Vagina (tissue), 2 donors: ENCODE results near the gene PLA2G4A. TPM values are rescaled to one million over a fixed set of nuclear protein-coding genes. Genes with fewer than 3 reads are reported as not detected.

ENCODE experiments used
- DNase-seq, 2 donors: peaks; one replicate each; pipeline ENCODE4 v3.0.0-alpha.2; 2017; ENCODE audit errors: extremely low spot score in 2 of 2
- H3K27ac ChIP-seq: fragments of 200-600 bp; sonication (generic); one replicate; pipeline ENCODE4 v1.5.1; 2019
- H3K27me3 ChIP-seq: fragments of 200-600 bp; sonication (generic); one replicate; pipeline ENCODE4 v1.5.1; 2019
- H3K36me3 ChIP-seq, 2 donors: fragments of 200-600 bp; sonication (generic); one replicate each; pipeline ENCODE4 v1.5.1; 2017 to 2019
- H3K4me1 ChIP-seq: fragments of 200-600 bp; sonication (generic); one replicate; pipeline ENCODE4 v1.5.1; 2019
- H3K4me3 ChIP-seq, 2 donors: fragments of 200-600 bp; sonication (generic); 1 replicate in 1 of 2; 2 replicates in 1 of 2; pipeline ENCODE4 v1.5.1; 2016 to 2019
- H3K9me3 ChIP-seq: fragments of 200-600 bp; sonication (generic); one replicate; pipeline ENCODE4 v1.5.1; 2019
- CTCF ChIP-seq, 3 experiments: fragments of 450-650 bp in 2 of 3; fragments of 200-600 bp in 1 of 3; sonication (generic) in 1 of 3; IDR thresholded peaks; one replicate each; pipeline ENCODE4 v1.5.1; 2017 to 2019; ENCODE audit warnings: antibody characterized with exemption in 3 of 3, mild to moderate bottlenecking in 2 of 3, moderate library complexity in 2 of 3
- POLR2A ChIP-seq, 2 donors: fragments of 450-650 bp; IDR thresholded peaks; one replicate each; pipeline ENCODE4 v1.6.1; 2017; ENCODE audit warnings: antibody characterized with exemption in 2 of 2, mild to moderate bottlenecking in 2 of 2, moderate library complexity in 2 of 2
- POLR2AphosphoS5 ChIP-seq, 2 donors: sonication (generic); formaldehyde crosslinking; IDR thresholded peaks; one replicate each; pipeline ENCODE4 v1.9.0; 2017; ENCODE audit warnings: antibody characterized with exemption in 2 of 2, mild to moderate bottlenecking in 2 of 2, low read depth in 1 of 2; ENCODE audit not compliant: insufficient read depth in 1 of 2
- intact Hi-C: fragments of 100-400 bp; cut with DNase I; formaldehyde crosslinking; loops from one replicate; pipeline ENCODE4 v1.15.1; 2023
- total RNA-seq: library from RNA; depleted of rRNA; stranded (reverse); fragments of >200 nt; gene quantifications from one replicate; pipeline ENCODE4 v1.2.3, GENCODE V29; 2016

PLA2G4A gene
- total RNA-seq, 1 donor from 2014 or later, result 12.5 TPM

- Histone ChIP-seq H3K4me1 (no peaks in the 10 kb centered on the region), H3K27ac (no peak overlapping the region), H3K36me3 (no peaks in the 10 kb centered on the region), H3K27me3 (no peaks in the 10 kb centered on the region), H3K4me3 (no peak overlapping the region), H3K9me3 (no peaks in the 10 kb centered on the region)
- intact Hi-C loops, result no loop called here
- no peak for DNase-seq
- TF ChIP-seq POLR2AphosphoS5 (IDR thresholded peaks at IDR 0.05; ENCODE audit: insufficient read depth in 1 of 2, low read depth in 1 of 2) (no peak), POLR2A (IDR thresholded peaks at IDR 0.05) (no peak), CTCF (IDR thresholded peaks at IDR 0.05) (no peak)
These were observed 29.1 kb upstream of the PLA2G4A start for GRCh38 chr1:186799689-186800054.

- no peaks in the 10 kb centered on the region for H3K9me3 ChIP-seq
- TF ChIP-seq POLR2AphosphoS5 (IDR thresholded peaks at IDR 0.05; ENCODE audit: insufficient read depth in 1 of 2, low read depth in 1 of 2) (no peak), CTCF (IDR thresholded peaks at IDR 0.05) (no peak), POLR2A (IDR thresholded peaks at IDR 0.05) (no peak)
- no peaks in the 10 kb centered on the region for H3K27me3 ChIP-seq
- no peak overlapping the region for H3K27ac ChIP-seq
- no peaks in the 10 kb centered on the region for H3K4me1 ChIP-seq
- no peak overlapping the region for H3K4me3 ChIP-seq
- H3K36me3 ChIP-seq, result no peaks in the 10 kb centered on the region
- intact Hi-C loops, result no loop called here
- no peak for DNase-seq
These were observed 26.4 kb upstream of the PLA2G4A start for GRCh38 chr1:186802388-186802787.

DNA sequence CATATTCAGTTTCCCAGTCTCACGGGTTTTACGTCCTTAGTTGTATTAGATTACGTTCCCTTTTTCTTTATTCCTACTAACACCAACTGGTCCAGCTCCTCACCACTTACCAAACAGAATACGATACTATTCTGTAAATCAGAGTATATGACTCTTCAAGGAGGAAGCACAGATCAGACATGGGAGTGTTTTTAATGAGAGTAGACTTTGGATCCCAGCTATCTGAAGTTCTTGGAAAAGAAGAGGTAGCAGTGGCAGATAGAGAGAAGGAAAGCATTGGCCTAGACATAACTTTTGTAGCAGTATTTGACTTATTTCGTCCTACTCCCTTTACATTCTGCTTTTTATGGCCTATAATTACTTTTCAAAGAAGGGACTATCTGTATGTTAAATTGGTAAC lies 24.1 kb upstream of the PLA2G4A start:
- intact Hi-C loops, result no loop called here
- Histone ChIP-seq H3K9me3 (no peaks in the 10 kb centered on the region), H3K4me3 (no peak overlapping the region), H3K4me1 (no peaks in the 10 kb centered on the region), H3K36me3 (no peaks in the 10 kb centered on the region), H3K27me3 (no peaks in the 10 kb centered on the region), H3K27ac (no peak overlapping the region)
- TF ChIP-seq POLR2A (IDR thresholded peaks at IDR 0.05) (no peak), POLR2AphosphoS5 (IDR thresholded peaks at IDR 0.05; ENCODE audit: insufficient read depth in 1 of 2, low read depth in 1 of 2) (no peak), CTCF (IDR thresholded peaks at IDR 0.05) (no peak)
- DNase-seq, result no peak

DNA sequence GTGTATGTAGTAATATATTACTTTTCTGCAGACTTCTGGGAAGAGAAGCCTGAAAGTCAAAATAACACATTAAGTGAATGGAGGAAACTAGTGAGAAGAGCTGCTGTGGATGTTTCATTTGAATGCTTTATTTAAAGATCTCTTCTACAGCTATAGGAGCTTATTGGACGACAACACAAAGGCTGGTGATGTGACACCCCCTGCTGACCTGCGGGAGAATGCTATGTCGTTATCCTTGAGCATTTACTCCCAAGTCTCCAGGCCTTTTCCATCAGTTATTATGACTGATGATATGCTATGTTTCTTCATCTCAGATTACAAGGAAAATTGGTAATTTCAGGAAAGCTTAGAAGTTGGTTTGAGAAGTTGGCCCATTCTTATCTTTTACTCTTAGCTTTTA lies 22.3 kb upstream of the PLA2G4A start:
- no peak for DNase-seq
- no peak overlapping the region for H3K4me3 ChIP-seq
- no peak overlapping the region for H3K27ac ChIP-seq
- no peaks in the 10 kb centered on the region for H3K36me3 ChIP-seq
- TF ChIP-seq CTCF (IDR thresholded peaks at IDR 0.05) (no peak), POLR2AphosphoS5 (IDR thresholded peaks at IDR 0.05; ENCODE audit: insufficient read depth in 1 of 2, low read depth in 1 of 2) (no peak)
- H3K4me1 ChIP-seq, result no peaks in the 10 kb centered on the region
- intact Hi-C loops, result no loop called here
- H3K27me3 ChIP-seq, result no peaks in the 10 kb centered on the region
- H3K9me3 ChIP-seq, result no peaks in the 10 kb centered on the region

GRCh38 chr1:186807163-186807562 lies 21.6 kb upstream of the PLA2G4A start:
- Histone ChIP-seq H3K27ac (no peak overlapping the region), H3K4me3 (no peak overlapping the region), H3K9me3 (no peaks in the 10 kb centered on the region), H3K27me3 (no peaks in the 10 kb centered on the region), H3K36me3 (no peaks in the 10 kb centered on the region), H3K4me1 (no peaks in the 10 kb centered on the region)
- intact Hi-C loops, result no loop called here
- TF ChIP-seq POLR2A (IDR thresholded peaks at IDR 0.05), result no peak
- no peak for TF ChIP-seq POLR2AphosphoS5 (IDR thresholded peaks at IDR 0.05; ENCODE audit: insufficient read depth in 1 of 2, low read depth in 1 of 2)
- TF ChIP-seq CTCF (IDR thresholded peaks at IDR 0.05), result no peak
- no peak for DNase-seq
